Endodermal cell (in vitro differentiated cells): ENCODE data around the gene OTOS. TPM values are rescaled to one million over a fixed set of nuclear protein-coding genes. Genes with fewer than 3 reads are reported as not detected.

Experiments used
- DNase-seq: peaks from one replicate; pipeline ENCODE4 v3.0.0-alpha.2; 2017
- H3K27ac ChIP-seq: 2 replicates; pipeline ENCODE4 v1.5.1; 2013; ENCODE audit warnings: mild to moderate bottlenecking, low read depth, low read length, moderate library complexity
- H3K27me3 ChIP-seq: 2 replicates; pipeline ENCODE4 v1.6.1; 2013; ENCODE audit warnings: mild to moderate bottlenecking, low read length, moderate library complexity; ENCODE audit not compliant: insufficient read depth, control insufficient read depth, poor library complexity, severe bottlenecking
- H3K36me3 ChIP-seq: 2 replicates; pipeline ENCODE4 v1.7.0; 2013; ENCODE audit warnings: mild to moderate bottlenecking, low read length, moderate library complexity; ENCODE audit not compliant: control insufficient read depth, insufficient read depth
- H3K4me1 ChIP-seq: one replicate; pipeline ENCODE4 v1.7.0; 2013; ENCODE audit warnings: low read length; ENCODE audit not compliant: control insufficient read depth, insufficient read depth
- H3K4me3 ChIP-seq: 2 replicates; pipeline ENCODE4 v1.5.1; 2013; ENCODE audit warnings: mild to moderate bottlenecking, low read length, moderate library complexity
- H3K9ac ChIP-seq: 2 replicates; pipeline ENCODE4 v1.6.1; 2013; ENCODE audit warnings: mild to moderate bottlenecking, low read length, moderate library complexity; ENCODE audit not compliant: poor library complexity, severe bottlenecking; ENCODE audit errors: extremely low read depth
- H3K9me3 ChIP-seq: 2 replicates; pipeline ENCODE4 v1.6.1; 2013; ENCODE audit warnings: mild to moderate bottlenecking, low read length, moderate library complexity; ENCODE audit not compliant: control insufficient read depth
- H3K27ac Mint-ChIP-seq: 2 replicates; pipeline ENCODE4 v1.8.0; 2020; ENCODE audit warnings: mixed read lengths
- H3K27me3 Mint-ChIP-seq: 2 replicates; pipeline ENCODE4 v1.8.0; 2021; ENCODE audit warnings: mild to moderate bottlenecking, mixed read lengths; ENCODE audit not compliant: insufficient read depth
- H3K36me3 Mint-ChIP-seq: 2 replicates; pipeline ENCODE4 v1.8.0; 2020; ENCODE audit warnings: low read depth, mixed read lengths
- H3K4me1 Mint-ChIP-seq: 2 replicates; pipeline ENCODE4 v1.8.0; 2020; ENCODE audit warnings: mixed read lengths
- H3K4me3 Mint-ChIP-seq: 2 replicates; pipeline ENCODE4 v1.8.0; 2020; ENCODE audit warnings: mild to moderate bottlenecking, moderate library complexity, mixed read lengths
- H3K9me3 Mint-ChIP-seq: 2 replicates; pipeline ENCODE4 v1.8.0; 2020; ENCODE audit warnings: mild to moderate bottlenecking, mixed read lengths
- WGBS, 2 experiments: methylation state at CpG; one replicate each; pipeline versions ENCODE4 v1.1.5 to v1.1.7; 2013; ENCODE audit warnings: missing lambda C conversion rate in 2 of 2, mixed read lengths in 1 of 2; ENCODE audit not compliant: insufficient coverage in 1 of 2, insufficient read length in 1 of 2; 5-methylcytosine and 5-hydroxymethylcytosine counted together
- total RNA-seq, 2 donors: library from RNA; stranded (reverse); fragmentation: NEBNext Ultra II Directional in 1 of 2; extraction: Animal tissue kit (Norgen Biotek cat#: 25700) in 1 of 2; gene quantifications; 2 replicates in 1 of 2; 3 replicates in 1 of 2; pipeline ENCODE4 v1.2.1, GENCODE V29; 2021
- TF ChIP-seq, protein P1 (sequence below): fragments of 200-600 bp; sonication (generic); conservative IDR thresholded peaks from 2 replicates; pipeline ENCODE4 v1.5.0; 2021; ENCODE audit warnings: antibody characterized with exemption, mild to moderate bottlenecking

Gene OTOS
- total RNA-seq, 2 donors from 2014 or later: not detected

GRCh38 chr2:240134466-240134865 is 6.0 kb downstream of the OTOS start:
- Mint-ChIP-seq H3K4me1 (peaks cover 20% of the 10 kb centered on the region), H3K36me3 (peaks cover 45% of the 10 kb centered on the region), H3K4me3 (peak overlapping the region; percentile 95), H3K27ac (peak overlapping the region; percentile 90), H3K9me3 (no peaks in the 10 kb centered on the region), H3K27me3 (peaks cover 12% of the 10 kb centered on the region)
- WGBS, 2 experiments: 90 to 91% methylated on average over 6 of the region's 6 CpGs
- peak overlapping the region; percentile 64 for H3K9ac ChIP-seq
- peak; percentile 33 for DNase-seq
- H3K4me1 ChIP-seq: no peaks in the 10 kb centered on the region
- H3K27me3 ChIP-seq: no peaks in the 10 kb centered on the region
- no peaks in the 10 kb centered on the region for H3K9me3 ChIP-seq
- no peak overlapping the region for H3K27ac ChIP-seq
- TF ChIP-seq, protein P1, sequence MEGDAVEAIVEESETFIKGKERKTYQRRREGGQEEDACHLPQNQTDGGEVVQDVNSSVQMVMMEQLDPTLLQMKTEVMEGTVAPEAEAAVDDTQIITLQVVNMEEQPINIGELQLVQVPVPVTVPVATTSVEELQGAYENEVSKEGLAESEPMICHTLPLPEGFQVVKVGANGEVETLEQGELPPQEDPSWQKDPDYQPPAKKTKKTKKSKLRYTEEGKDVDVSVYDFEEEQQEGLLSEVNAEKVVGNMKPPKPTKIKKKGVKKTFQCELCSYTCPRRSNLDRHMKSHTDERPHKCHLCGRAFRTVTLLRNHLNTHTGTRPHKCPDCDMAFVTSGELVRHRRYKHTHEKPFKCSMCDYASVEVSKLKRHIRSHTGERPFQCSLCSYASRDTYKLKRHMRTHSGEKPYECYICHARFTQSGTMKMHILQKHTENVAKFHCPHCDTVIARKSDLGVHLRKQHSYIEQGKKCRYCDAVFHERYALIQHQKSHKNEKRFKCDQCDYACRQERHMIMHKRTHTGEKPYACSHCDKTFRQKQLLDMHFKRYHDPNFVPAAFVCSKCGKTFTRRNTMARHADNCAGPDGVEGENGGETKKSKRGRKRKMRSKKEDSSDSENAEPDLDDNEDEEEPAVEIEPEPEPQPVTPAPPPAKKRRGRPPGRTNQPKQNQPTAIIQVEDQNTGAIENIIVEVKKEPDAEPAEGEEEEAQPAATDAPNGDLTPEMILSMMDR: no peak
- H3K36me3 ChIP-seq: peaks cover 45% of the 10 kb centered on the region
- peak overlapping the region; percentile 94 for H3K4me3 ChIP-seq

DNA sequence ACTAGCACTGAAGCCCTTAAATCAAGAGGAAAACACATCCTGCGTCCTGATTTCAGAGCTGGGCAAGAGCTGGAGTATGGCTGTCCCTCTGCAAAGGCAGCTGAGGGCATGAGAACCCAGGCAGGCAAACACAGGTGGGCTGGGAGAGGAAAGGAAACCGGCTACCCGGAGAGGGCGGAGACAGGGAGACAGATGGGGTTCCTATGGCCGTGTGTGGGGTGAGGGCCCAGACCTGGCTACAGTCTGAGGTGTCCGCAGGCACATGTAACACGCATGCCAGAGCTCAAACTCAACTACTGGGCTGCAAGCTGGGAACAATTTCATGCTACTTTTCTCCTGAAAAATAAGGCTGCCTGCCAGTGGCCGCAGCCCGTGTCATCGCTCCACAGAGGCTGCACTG is 7.1 kb downstream of the OTOS start:
- peaks cover 55% of the 10 kb centered on the region for H3K36me3 ChIP-seq
- no peak overlapping the region for H3K27ac ChIP-seq
- WGBS, 2 experiments: 96 to 97% methylated on average over 10 of the region's 10 CpGs
- H3K4me3 ChIP-seq: no peak overlapping the region
- Mint-ChIP-seq H3K27me3 (peaks cover 12% of the 10 kb centered on the region), H3K9me3 (no peaks in the 10 kb centered on the region), H3K27ac (no peak overlapping the region), H3K36me3 (peaks cover 49% of the 10 kb centered on the region), H3K4me1 (peaks cover 17% of the 10 kb centered on the region), H3K4me3 (no peak overlapping the region)
- no peaks in the 10 kb centered on the region for H3K9me3 ChIP-seq
- DNase-seq: peak; percentile 23
- no peak overlapping the region for H3K9ac ChIP-seq
- TF ChIP-seq, protein P1: no peak
- no peaks in the 10 kb centered on the region for H3K27me3 ChIP-seq
- H3K4me1 ChIP-seq: no peaks in the 10 kb centered on the region

- Histone ChIP-seq H3K27me3 (no peaks in the 10 kb centered on the region), H3K36me3 (peaks cover 63% of the 10 kb centered on the region), H3K9ac (no peak overlapping the region), H3K9me3 (no peaks in the 10 kb centered on the region), H3K4me1 (no peaks in the 10 kb centered on the region), H3K4me3 (no peak overlapping the region), H3K27ac (no peak overlapping the region)
- Mint-ChIP-seq H3K4me3 (no peak overlapping the region), H3K27ac (no peak overlapping the region), H3K9me3 (no peaks in the 10 kb centered on the region), H3K4me1 (peaks cover 17% of the 10 kb centered on the region), H3K27me3 (peaks cover 11% of the 10 kb centered on the region), H3K36me3 (peaks cover 57% of the 10 kb centered on the region)
- TF ChIP-seq, protein P1: no peak
- DNase-seq: no peak
- 93 to 98% methylated on average over 5 of the region's 5 CpGs for WGBS, 2 experiments
Measured at GRCh38 chr2:240132651-240132980, 7.8 kb downstream of the OTOS start.
